SK-N-SH (cell line): ENCODE data around the gene TMEM190.

Experiments
- CTCF ChIP-seq: fragments of 200-600 bp; sonication (generic); IDR thresholded peaks from 2 replicates; pipeline ENCODE4 v1.6.1; 2017; ENCODE audit warnings: antibody characterized with exemption, mild to moderate bottlenecking, moderate library complexity
- FOXJ3 ChIP-seq: sonication (generic); formaldehyde crosslinking; IDR thresholded peaks from 2 replicates; pipeline ENCODE4 v1.5.1; 2020; ENCODE audit warnings: mild to moderate bottlenecking, missing genetic modification reagents
- POLR2AphosphoS5 ChIP-seq: IDR thresholded peaks from 2 replicates; pipeline ENCODE4 v1.6.1; 2012; ENCODE audit warnings: low read depth, low read length
- TF ChIP-seq, protein P1 (sequence below): IDR thresholded peaks from 2 replicates; pipeline ENCODE4 v1.6.1; 2012; ENCODE audit warnings: mild to moderate bottlenecking, low read depth, low read length, moderate library complexity

DNA sequence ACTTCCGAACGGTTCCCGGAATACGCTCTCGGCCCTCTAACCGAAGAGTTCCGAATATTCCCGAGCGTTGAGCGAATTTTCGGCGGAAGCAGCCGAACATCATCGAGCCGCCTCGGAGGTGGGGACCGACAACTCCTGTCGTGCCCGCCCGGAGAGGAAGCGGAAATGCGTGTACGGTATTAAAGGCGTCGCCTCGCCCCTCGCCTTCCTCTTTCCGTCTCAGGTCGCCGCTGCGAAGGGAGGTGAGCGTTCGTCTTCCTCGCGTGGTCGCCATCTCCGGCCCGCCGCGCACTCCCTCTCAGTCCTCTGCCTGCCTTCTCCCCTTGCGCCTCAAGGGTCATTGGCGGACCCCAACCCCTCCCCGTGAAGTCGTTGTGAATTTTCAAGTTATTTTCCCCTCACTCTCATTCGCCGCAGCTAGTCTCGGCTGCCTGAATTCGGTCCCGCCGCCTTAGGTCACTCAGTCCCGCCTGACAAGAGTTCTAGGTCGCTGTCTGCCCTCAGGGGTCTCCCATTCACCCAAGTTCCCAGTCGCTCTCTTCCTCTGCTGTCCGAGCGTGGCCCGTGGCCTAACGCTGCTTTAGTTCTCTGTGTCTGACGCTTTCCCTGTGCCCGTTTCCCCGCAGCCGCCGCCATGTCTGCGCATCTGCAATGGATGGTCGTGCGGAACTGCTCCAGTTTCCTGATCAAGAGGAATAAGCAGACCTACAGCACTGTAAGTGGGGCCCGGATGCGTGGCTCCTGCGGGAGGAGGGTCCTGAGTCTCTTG, 9.3 kb downstream of the TMEM190 start, which contains the start of gene RPL28:
- TF ChIP-seq, protein P1, sequence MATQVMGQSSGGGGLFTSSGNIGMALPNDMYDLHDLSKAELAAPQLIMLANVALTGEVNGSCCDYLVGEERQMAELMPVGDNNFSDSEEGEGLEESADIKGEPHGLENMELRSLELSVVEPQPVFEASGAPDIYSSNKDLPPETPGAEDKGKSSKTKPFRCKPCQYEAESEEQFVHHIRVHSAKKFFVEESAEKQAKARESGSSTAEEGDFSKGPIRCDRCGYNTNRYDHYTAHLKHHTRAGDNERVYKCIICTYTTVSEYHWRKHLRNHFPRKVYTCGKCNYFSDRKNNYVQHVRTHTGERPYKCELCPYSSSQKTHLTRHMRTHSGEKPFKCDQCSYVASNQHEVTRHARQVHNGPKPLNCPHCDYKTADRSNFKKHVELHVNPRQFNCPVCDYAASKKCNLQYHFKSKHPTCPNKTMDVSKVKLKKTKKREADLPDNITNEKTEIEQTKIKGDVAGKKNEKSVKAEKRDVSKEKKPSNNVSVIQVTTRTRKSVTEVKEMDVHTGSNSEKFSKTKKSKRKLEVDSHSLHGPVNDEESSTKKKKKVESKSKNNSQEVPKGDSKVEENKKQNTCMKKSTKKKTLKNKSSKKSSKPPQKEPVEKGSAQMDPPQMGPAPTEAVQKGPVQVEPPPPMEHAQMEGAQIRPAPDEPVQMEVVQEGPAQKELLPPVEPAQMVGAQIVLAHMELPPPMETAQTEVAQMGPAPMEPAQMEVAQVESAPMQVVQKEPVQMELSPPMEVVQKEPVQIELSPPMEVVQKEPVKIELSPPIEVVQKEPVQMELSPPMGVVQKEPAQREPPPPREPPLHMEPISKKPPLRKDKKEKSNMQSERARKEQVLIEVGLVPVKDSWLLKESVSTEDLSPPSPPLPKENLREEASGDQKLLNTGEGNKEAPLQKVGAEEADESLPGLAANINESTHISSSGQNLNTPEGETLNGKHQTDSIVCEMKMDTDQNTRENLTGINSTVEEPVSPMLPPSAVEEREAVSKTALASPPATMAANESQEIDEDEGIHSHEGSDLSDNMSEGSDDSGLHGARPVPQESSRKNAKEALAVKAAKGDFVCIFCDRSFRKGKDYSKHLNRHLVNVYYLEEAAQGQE, result peak; percentile 81; the same call in 1 of the 2 replicates
- TF ChIP-seq CTCF (no peak), FOXJ3 (CRISPR knock-in tag) (no peak), POLR2AphosphoS5 (peak; percentile 100)
